Daoy (cell line): Measurements from ENCODE around the gene MRC1. TPM values are rescaled to one million over a fixed set of nuclear protein-coding genes. Genes with fewer than 3 reads are reported as not detected.
A peak's percentile ranks its signal among the peaks of the same experiment; 100 is the strongest.

Source experiments
- DNase-seq: peaks from one replicate; pipeline ENCODE4 v3.0.0-alpha.2; 2015; ENCODE audit warnings: low read depth
- total RNA-seq: library from RNA; depleted of rRNA; stranded (reverse); fragments of >200 nt; shearing (Covaris generic); gene quantifications from 2 replicates; pipeline ENCODE4 v1.2.3, GENCODE V29; 2014; rRNA removed

MRC1 gene
- not detected in 2 replicates for total RNA-seq

GRCh38 chr10:17808971-17809841, at the start of gene MRC1:
MRC1 (plus strand) TSS chr10:17809348; CDS start chr10:17809466, 118 bp downstream.
- no peak for DNase-seq

- DNase-seq: no peak
These were observed 45.0 kb upstream of the MRC1 start for GRCh38 chr10:17764142-17764541.

- no peak for DNase-seq
These were observed 43.5 kb upstream of the MRC1 start for GRCh38 chr10:17765602-17766001.

- DNase-seq: no peak
These were observed 42.4 kb upstream of the MRC1 start for GRCh38 chr10:17766731-17767130.

- DNase-seq: no peak
These were observed 40.7 kb upstream of the MRC1 start for GRCh38 chr10:17768496-17768895.

- no peak for DNase-seq
These were observed 40.2 kb upstream of the MRC1 start for GRCh38 chr10:17768957-17769356.

GRCh38 chr10:17771017-17771416, 38.1 kb upstream of the MRC1 start:
- no peak for DNase-seq

- no peak for DNase-seq
These were observed 29.4 kb upstream of the MRC1 start for GRCh38 chr10:17779784-17780183.

GRCh38 chr10:17780727-17781126, 28.4 kb upstream of the MRC1 start:
- no peak for DNase-seq

GRCh38 chr10:17781856-17782255, 27.3 kb upstream of the MRC1 start:
- no peak for DNase-seq

- DNase-seq: peak; percentile 56
These were observed 26.1 kb upstream of the MRC1 start for GRCh38 chr10:17782921-17783665.

- no peak for DNase-seq
These were observed 25.4 kb upstream of the MRC1 start for GRCh38 chr10:17783751-17784150.

- peak; percentile 58 for DNase-seq
These were observed 24.5 kb upstream of the MRC1 start for GRCh38 chr10:17784688-17785087.

GRCh38 chr10:17785276-17785930, 23.7 kb upstream of the MRC1 start:
- DNase-seq: no peak

- DNase-seq: peak; percentile 85
These were observed 21.8 kb upstream of the MRC1 start for GRCh38 chr10:17787087-17787961.

GRCh38 chr10:17788646-17789045, 20.5 kb upstream of the MRC1 start:
- DNase-seq: no peak

- DNase-seq: no peak
These were observed 19.8 kb upstream of the MRC1 start for GRCh38 chr10:17789396-17789795.

- no peak for DNase-seq
These were observed 18.5 kb upstream of the MRC1 start for GRCh38 chr10:17790651-17791050.

- DNase-seq: no peak
These were observed 16.2 kb upstream of the MRC1 start for GRCh38 chr10:17792991-17793390.

- DNase-seq: no peak
These were observed 15.1 kb upstream of the MRC1 start for GRCh38 chr10:17793823-17794644.

GRCh38 chr10:17795083-17795482, 14.1 kb upstream of the MRC1 start:
- no peak for DNase-seq
